ENCODE measurements around the gene CCDC85A. TPM values are rescaled to one million over a fixed set of nuclear protein-coding genes. Genes with fewer than 3 reads are reported as not detected.

CCDC85A gene
- total RNA-seq, 1 donor from 2014 or later: 2.2 TPM

DNA sequence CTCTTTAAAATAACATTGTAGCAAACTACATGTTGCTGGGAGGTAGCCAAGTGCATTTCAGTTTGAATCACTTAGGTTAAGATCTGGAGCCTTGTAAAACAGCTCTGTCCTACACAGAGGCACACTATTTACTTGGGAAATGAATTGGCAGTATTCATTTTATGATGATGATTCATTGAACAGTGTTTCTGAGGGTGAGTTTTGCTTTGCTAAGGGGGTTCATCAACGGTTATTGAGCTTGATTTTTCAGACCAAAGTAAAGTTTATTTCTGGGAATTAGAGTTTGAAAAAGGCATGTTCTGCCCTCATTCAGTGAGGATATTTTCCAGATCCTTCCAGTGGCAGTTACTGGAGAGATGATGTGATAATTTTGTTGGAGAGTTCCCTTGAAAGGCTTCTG, 55.6 kb downstream of the CCDC85A start:
- Mint-ChIP-seq H3K4me1 (no peaks in the 10 kb centered on the region), H3K27me3 (ENCODE audit: low read depth) (no peaks in the 10 kb centered on the region), H3K9me3 (peaks cover 36% of the 10 kb centered on the region), H3K4me3 (no peak overlapping the region), H3K27ac (no peak overlapping the region), H3K36me3 (peaks cover 4% of the 10 kb centered on the region)
- DNase-seq (ENCODE audit: low spot score in 2 of 2, unreplicated experiment in 2 of 2): no peak
- TF ChIP-seq, protein P1, sequence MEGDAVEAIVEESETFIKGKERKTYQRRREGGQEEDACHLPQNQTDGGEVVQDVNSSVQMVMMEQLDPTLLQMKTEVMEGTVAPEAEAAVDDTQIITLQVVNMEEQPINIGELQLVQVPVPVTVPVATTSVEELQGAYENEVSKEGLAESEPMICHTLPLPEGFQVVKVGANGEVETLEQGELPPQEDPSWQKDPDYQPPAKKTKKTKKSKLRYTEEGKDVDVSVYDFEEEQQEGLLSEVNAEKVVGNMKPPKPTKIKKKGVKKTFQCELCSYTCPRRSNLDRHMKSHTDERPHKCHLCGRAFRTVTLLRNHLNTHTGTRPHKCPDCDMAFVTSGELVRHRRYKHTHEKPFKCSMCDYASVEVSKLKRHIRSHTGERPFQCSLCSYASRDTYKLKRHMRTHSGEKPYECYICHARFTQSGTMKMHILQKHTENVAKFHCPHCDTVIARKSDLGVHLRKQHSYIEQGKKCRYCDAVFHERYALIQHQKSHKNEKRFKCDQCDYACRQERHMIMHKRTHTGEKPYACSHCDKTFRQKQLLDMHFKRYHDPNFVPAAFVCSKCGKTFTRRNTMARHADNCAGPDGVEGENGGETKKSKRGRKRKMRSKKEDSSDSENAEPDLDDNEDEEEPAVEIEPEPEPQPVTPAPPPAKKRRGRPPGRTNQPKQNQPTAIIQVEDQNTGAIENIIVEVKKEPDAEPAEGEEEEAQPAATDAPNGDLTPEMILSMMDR (IDR thresholded peaks at IDR 0.05; ENCODE audit: unreplicated experiment): no peak

DNA sequence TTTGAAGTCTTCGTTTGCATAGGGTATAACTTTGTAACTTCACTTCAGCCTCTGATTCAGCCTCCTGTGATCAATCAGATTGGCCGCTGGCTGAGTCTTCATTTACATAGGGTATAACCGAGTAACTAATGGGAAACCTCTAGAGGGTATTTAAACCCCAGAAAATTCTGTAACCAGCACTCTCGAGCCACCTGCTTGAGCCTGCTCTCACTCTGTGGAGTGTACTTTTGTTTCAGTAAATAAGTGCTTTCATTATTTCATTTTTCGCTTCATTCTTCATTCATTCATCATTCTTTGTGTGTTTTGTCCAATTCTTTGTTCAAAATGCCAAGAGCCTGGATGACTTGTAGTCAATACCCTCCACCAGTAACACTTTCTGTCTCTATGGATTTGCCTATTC, 56.4 kb downstream of the CCDC85A start:
- no peaks in the 10 kb centered on the region for H3K4me1 Mint-ChIP-seq
- no peak for DNase-seq (ENCODE audit: low spot score in 2 of 2, unreplicated experiment in 2 of 2)
- peaks cover 36% of the 10 kb centered on the region for H3K9me3 Mint-ChIP-seq
- H3K36me3 Mint-ChIP-seq: peaks cover 4% of the 10 kb centered on the region
- no peaks in the 10 kb centered on the region for H3K27me3 Mint-ChIP-seq (ENCODE audit: low read depth)
- H3K4me3 Mint-ChIP-seq: no peak overlapping the region
- H3K27ac Mint-ChIP-seq: no peak overlapping the region
- TF ChIP-seq, protein P1 (IDR thresholded peaks at IDR 0.05; ENCODE audit: unreplicated experiment): no peak

DNA sequence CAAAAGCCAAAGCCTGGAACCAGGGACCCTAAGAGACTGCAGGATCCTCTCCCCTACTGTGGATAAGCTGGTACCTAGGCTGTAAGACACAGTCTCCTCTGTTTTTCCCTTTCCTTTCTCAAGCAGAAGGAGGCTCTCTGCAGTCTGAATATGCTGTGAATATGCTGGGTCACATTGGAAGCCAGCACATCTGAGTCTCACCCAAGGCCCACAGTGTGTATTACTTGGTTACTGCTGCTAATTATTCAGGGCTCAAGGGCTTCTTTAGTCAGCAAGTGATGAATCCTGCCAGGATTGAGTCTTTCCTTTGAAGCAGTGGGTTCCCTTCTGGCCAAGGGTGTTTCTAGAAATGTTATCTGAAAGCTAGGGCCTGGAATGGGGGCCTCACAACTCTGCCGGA, 60.7 kb downstream of the CCDC85A start:
- H3K27me3 Mint-ChIP-seq (ENCODE audit: low read depth): no peaks in the 10 kb centered on the region
- TF ChIP-seq, protein P1 (IDR thresholded peaks at IDR 0.05; ENCODE audit: unreplicated experiment): no peak
- no peaks in the 10 kb centered on the region for H3K4me1 Mint-ChIP-seq
- no peak overlapping the region for H3K27ac Mint-ChIP-seq
- no peak overlapping the region for H3K4me3 Mint-ChIP-seq
- peaks cover 4% of the 10 kb centered on the region for H3K36me3 Mint-ChIP-seq
- H3K9me3 Mint-ChIP-seq: peaks cover 29% of the 10 kb centered on the region
- DNase-seq (ENCODE audit: low spot score in 2 of 2, unreplicated experiment in 2 of 2): no peak

DNA sequence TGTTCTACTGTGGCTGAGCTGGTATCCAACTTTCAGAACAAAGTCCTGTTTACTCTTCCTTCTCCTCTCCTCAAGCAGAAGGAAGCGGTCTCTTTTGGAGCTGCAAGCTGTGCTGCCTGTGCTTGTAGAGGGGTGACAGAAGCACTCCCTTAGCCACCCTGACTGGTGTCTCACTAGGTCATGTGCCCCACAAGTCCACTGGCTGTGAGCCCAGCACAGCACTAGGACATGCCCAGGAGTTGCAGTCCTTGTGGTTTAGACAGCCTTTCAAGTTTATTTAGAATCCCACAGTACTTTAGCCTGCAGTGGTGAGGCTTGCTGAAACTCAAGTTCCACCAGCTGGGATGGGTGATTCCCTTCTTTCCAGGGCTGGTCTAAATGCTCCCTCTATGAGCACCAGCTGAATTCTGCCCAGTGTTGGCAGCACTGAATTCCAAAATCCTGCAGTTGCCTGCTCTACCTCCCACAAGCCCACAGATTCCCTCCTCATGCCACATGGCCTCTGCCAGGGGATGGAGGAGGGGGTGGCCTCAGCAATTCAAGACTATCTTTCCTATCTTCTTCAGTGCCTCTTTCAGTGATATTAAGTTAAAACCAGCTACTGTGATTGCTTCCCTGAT, 61.2 kb downstream of the CCDC85A start:
- no peak for DNase-seq (ENCODE audit: low spot score in 2 of 2, unreplicated experiment in 2 of 2)
- H3K4me1 Mint-ChIP-seq: no peaks in the 10 kb centered on the region
- no peak overlapping the region for H3K4me3 Mint-ChIP-seq
- TF ChIP-seq, protein P1 (IDR thresholded peaks at IDR 0.05; ENCODE audit: unreplicated experiment): no peak
- H3K9me3 Mint-ChIP-seq: peaks cover 28% of the 10 kb centered on the region
- H3K36me3 Mint-ChIP-seq: peaks cover 4% of the 10 kb centered on the region
- no peaks in the 10 kb centered on the region for H3K27me3 Mint-ChIP-seq (ENCODE audit: low read depth)
- H3K27ac Mint-ChIP-seq: no peak overlapping the region

DNA sequence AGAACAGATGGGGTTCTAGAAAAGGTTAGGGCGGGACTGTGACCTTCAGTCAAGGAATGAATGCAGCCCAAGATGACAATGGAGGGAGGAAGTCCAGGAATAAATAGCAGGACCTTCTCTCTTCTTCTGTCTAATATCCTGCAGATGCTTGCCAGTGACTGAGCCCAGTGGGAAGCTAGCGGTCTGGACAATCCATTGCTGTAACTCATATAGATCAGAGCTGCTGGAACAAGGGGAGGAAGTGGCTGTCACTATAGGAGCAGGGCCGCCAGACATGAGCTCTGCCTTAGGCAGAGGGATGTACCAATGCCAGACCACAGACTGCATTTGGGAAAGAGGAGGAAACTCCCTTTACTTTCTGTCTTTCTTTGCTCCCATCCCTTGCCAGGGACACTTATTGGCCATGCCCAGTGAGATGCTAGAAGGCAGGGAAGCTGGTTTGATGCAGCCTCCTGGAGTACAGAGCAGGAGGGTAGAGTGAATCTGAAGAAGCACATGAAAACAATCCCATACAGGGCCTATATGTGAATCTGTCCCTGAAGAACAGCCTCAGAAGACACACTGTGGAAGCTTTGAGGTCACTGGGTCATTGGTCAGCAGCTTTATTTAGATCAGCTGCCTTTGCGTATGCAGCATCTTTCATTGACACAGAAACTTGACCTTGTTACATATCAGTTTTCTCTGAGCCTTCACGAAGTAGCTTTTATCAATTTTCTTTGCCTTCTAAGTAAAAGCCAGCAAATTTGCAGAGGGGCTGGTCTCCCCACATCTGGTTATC, 65.4 kb downstream of the CCDC85A start:
- Mint-ChIP-seq H3K27me3 (ENCODE audit: low read depth) (no peaks in the 10 kb centered on the region), H3K27ac (no peak overlapping the region), H3K4me1 (no peaks in the 10 kb centered on the region), H3K9me3 (no peaks in the 10 kb centered on the region), H3K4me3 (no peak overlapping the region), H3K36me3 (no peaks in the 10 kb centered on the region)
- no peak for DNase-seq (ENCODE audit: low spot score in 2 of 2, unreplicated experiment in 2 of 2)
- TF ChIP-seq, protein P1 (IDR thresholded peaks at IDR 0.05; ENCODE audit: unreplicated experiment): no peak
